ENCODE measurements around the gene SOWAHA.
"Not testable (repeated sequence)": the region's sequence is repeated elsewhere in the genome, so short reads cannot be mapped to it uniquely, and the experiment has no call there.

The SOWAHA gene

DNA sequence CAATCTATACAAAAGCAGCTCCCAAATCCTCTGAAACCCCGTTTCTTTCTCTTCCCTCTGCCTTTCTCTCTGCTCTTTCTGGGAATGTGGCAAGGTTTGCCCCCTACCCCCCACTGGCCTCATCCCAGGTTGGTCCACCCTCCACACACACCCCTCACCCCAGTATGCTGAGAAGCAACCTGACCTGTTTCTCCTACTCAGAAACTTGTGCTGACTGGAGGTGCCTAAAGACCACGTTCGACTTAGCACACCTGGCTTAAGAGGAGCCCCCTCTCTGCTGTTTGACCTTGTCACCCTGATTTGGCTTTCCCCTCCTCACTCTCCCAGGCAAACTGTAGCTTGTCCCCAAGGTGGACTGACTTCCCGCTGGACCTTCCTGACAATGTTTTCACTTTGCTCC is 35.0 kb upstream of the SOWAHA start:
- no peak for FAIRE-seq

DNA sequence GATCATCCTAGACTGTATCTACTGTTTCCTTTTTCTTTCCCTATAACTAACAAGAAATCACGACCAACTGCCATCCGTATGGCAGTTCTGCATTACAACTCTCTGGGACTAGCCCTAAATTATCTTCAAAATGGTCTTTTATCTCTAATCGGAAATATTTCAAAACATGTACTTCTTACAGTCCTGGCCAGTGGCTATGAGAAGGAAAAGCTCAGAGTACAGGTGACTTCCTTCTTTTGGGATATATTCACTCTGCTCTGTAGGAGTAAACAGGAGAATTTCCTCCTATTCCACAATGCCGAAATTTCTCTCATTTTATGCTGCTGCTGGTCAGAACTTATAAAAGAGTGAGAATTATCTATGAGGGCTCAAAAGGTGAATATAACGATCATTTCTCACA is 34.2 kb upstream of the SOWAHA start:
- FAIRE-seq: no peak

DNA sequence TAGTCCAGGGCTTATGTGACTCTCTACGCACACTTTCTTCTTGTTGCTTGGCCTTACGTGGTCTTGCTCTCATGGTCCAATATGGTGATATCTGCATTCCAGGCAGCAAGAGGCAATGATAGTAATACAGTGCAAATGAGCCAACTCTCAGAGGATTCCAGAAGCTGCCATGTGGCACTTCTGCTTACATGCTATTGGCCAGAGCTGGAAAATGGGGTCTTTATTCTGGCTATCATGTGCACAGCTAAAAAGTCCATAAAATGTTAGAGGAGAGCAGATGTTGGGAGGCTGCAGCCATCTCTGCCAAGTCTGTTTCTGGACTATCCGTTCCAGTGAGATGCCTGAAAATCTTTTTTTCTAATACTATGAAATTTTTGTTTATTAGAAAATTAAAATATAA is 33.1 kb upstream of the SOWAHA start:
- FAIRE-seq: no peak

DNA sequence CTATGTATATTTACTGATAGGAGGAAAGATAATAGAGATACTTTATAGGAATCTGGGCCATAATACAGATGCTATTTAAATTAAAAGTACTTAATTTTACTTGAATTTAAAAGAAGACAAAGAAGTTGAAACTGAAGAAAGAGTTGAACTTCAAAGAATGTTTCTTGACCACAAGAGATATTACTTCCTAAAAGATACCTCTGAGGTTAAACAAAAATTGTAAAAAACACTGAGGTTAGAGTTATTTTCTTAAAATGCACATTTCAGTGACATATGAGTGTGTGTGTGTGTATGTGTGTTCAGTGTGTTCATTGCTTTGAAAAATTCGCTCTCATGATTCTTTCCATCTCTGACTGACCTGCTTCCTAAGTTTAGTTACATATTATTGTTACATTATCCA is 32.5 kb upstream of the SOWAHA start:
- no peak for FAIRE-seq

DNA sequence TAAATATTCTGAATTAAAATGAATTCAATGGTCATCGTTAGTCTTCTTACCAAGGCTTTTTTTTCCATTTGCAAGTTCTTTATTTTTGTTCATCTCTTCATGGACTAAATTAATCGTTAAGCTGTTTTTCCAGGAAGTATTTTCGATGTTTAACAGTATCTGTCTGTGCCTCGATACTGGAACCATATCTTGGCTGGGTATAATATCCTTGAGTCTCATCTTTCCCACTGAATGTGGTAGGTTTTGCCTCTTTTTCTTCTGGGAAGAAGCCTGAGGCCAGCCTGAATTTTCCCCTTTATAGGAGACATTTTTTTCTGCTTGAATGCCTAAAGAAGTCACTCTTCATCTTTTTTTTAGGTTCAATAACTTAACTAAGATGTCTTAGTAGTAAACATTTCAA is 32.1 kb upstream of the SOWAHA start:
- FAIRE-seq: no peak

DNA sequence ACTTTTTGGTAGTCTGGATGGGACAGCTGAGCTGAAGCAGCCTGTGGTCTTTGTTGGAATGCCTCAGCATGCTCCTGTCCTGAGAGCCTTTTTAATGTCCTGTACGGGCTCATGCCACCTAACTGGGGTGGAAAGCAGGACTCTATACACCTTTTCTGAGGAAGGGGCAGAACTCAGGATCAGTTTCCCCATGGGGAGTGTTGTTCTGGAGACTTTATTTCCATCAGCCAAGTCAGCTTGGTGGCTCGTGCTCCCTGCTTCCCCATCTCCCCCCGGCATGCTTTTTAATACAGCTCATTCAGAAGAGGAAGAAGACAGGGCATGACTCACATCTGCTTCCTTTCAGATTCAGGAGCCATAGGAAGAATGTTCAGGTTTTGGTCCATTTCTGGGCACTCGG is 31.0 kb upstream of the SOWAHA start:
- FAIRE-seq: no peak

DNA sequence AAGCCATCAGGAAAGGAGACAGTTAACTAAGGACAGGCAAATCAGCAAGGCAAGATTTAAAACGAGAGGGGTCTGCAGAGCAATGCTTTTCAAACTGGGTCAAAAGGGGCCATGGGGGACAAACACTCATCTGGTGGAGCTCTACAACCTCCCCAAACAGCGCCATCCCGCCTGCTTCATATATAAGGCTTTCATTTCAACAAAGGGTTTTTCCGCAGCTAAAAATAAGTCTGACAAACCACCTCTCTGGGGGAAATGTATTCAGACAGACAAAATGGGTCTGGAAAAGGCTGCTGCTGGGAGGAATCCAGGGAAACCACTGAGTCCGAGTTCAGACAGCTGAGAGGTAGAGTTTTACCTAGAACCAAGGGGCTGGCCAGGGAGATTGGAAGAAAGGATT is 27.7 kb upstream of the SOWAHA start:
- no peak for FAIRE-seq

DNA sequence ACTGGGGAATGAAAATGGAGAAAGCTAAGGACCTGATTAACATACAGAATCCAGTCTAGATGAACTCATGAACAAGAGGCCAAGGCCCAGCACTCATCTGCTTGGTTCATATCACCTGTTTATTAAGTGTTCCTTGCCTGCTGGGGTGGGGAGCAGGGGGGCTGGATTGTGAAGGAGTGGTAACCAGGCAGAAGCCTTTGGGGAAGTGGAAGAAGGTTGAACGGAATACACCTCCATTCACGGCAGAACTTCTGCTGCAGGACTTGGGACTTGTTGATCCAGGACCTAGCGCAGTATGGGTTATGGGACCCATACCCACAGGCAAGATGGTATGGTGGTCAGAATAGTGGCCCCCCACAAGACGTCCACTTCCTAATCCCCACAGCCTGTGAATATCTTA is 27.2 kb upstream of the SOWAHA start:
- no peak for FAIRE-seq

DNA sequence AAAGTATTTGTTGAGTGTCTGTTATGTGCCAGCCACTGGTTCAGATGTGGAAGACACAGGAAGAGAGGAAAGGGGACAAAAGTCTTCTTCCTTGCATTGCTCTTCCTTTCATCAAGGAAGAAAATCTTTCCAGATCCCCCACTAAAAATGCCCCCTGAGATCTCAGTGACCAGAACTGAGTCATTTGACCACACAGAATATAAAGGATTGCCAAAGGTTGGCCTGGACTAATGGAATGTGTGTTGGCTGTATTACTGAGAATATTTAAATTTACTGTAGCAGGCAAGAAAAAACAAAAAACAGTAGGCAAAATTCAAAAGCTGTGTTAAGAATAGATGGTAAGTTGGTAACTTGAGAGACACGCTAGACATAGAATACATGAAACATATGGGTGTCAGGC is 26.0 kb upstream of the SOWAHA start:
- FAIRE-seq: no peak

DNA sequence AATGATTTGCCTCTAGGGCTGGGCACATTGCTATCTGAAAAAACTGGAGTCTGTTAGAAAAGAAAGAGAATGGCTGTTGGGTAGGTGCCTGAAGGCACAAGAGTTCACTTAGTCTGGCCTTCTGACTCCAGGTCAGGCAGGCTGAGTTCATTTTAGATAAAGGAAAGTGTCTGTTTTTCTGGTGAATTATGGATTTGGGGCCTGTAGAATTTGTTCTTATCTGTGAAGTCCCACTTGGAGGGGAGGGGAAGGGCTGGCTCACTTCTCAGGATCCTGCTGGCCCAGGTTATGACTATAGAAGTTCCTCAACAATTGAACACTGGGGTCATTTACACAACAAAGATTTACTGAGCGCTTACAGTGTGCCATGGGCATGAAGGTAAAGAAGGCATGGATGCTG is 24.6 kb upstream of the SOWAHA start:
- no peak for FAIRE-seq

DNA sequence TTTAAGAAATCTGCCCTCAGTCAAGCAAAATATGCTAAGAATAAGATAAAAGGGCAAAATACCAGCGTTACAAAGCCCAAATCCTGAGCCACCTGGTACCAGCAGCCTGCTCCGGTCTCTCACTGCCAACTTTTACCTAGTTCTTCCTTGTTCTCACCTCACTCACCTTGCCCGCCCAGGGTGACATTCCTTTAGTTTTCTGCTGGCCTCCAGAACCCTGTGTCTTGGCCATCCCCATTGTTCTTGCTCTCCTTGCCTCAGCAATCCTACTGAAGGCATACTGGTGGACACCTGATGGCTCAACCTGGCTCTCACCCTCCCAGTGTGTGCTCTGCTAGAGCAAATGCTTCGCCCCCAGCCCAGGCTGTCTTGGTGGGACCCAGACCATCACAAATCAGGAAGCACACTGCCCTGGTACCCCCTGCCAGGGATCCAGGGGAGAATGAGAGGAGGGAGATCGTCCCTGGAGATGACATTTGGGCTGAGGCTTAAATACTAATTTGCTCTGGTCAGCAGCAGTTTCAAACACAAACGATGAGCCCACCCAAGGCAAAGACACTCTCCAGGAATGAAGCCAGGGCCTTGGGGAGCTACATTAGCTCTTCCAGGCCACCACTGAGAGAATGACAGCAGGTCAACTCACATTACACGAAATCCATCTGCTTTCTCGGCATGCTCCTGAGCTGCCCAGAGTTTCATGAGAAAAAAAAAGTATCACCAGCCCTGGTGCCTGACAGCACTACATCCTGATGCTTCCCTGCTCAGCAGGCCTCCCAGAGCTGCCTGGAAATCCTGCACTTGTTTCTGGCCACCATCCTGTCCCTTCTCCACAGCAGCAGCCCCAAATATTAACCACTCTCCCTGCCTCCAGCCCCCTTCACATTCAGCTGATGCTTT is 23.9 kb upstream of the SOWAHA start:
- no peak for FAIRE-seq

DNA sequence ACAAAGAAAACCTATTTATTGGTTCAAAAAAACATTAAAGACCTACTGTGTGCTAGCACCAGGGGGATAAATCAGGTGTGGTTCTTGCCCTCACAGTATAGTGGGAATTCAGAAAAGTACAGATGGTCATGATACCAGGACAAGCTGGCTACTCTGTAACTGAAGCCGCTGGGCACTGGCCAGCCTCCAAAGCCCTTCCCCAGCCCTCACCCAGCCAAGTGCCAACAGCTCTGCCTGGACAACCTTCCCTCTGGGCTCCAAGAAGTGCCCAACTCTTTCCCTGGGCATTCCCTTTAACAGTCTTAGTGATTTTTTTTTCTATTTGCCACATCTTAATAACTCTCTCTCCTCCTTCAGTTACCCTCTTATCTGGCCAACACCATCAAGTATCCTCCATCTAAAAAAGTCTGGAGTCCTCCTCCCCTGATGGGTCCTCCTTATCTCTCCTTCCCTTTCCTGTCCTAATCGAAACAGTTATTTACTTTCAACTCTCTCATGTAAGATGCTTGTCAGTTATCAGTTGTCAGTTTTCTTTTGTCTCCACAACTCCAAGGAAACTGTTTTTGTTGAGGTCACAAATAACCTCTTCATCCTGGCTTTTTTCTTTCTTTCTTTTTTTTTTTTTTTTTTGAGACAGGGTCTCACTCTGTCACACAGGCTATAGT is 22.8 kb upstream of the SOWAHA start:
- no peak for FAIRE-seq

DNA sequence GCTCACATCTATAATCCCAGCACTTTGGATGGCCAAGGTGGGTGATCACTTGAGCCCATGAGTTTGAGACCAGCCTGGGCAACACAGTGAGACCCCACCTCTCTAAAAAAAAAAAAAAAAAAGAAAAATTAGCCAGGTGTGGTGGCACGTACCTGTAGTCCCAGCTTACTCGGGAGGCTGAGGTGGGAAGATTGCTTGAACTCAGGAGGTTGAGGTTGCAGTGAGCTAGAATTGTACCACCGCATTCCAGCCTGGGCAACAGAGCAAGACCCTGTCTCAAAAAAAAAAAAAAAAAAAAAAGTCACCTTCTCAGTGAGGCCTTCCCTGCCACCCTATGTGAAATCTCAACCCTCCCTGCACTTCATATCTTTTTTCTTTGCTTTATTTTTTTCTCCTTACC is 22.1 kb upstream of the SOWAHA start:
- no peak for FAIRE-seq

DNA sequence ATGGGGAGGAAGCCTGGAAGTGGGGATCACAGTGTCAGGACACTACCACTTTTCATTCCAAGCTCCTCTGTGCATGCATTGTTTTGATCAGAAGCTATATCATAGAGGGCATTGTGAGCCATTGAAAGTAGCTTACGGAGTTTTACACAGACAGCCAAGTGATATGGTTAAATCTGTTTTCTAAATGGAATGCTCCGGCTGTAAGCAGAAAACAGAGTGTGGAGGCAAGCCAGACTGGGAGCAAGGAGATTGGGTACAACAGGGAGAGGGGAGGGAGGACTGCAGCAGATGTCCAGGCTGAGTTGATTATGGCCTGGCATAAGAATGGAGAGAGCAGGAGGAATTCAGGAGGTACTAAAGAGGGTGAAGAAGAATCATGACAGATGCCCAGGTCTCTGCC is 15.5 kb upstream of the SOWAHA start:
- no peak for FAIRE-seq

DNA sequence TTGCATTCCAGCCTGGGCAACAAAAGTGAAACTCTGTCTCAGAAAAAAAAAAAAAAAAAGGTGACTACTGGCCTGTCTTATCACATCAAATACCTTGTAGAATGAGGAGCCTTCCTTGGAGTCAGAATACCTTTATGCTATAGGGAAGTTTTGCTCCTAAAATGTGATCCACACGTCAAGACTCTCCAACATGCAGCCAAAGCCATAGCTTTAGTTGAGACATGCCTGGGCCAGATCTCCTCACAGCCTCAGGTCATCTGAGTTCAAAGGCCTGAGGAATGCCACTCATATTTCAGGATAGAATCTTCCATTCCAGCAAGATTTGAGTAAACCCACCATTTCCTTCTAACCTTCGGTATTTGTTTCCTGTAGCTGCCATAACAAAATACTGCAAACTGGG is 13.7 kb upstream of the SOWAHA start:
- no peak for FAIRE-seq

DNA sequence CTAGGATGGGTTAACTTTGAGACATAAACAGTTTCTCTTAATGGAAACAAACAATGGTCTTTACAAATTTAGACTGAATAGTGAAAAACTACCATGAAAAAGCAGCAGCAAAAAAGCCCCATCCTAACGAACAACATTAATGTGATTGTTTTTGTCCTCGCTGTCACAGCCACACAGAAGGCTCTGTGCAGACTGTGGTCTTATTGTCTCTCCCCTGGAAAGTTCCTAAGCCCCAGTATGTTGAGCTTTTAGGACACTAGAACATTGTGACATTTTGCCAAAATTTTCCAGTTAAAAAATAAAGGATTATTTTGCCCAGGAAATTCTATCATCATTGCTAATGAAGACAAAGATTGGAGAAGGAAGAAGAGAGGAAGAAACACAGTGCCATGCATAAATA is 12.6 kb upstream of the SOWAHA start:
- FAIRE-seq: no peak

DNA sequence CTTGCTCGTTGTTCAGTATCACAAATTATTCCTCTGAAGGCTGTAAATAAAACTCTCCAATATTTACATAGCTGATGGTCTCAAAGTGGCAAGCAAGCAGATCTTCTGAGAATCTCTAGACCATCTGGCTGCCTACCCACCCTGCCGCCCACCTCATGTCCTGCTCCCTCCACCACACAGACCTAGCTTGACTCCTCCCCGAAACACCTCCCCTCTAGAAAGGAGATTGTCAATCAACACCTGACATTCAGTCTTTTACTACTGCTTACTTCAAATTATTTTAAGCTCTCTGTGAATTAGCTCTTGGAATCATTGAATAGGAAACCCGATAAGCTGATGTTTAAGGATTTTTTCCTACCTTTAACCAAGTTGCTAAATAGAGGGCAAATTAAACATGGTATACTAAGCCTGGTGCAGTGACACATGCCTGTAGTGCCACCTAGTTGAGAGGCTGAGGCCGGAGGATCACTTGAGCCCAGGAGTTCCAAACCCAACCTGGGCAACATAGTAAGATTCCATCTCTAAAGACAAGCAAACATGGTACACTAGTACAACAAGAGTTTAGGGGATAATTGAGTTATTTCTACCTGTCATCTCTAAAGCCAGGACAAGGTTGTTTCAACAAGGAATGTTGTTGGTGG is 10.9 kb upstream of the SOWAHA start:
- FAIRE-seq: no peak

DNA sequence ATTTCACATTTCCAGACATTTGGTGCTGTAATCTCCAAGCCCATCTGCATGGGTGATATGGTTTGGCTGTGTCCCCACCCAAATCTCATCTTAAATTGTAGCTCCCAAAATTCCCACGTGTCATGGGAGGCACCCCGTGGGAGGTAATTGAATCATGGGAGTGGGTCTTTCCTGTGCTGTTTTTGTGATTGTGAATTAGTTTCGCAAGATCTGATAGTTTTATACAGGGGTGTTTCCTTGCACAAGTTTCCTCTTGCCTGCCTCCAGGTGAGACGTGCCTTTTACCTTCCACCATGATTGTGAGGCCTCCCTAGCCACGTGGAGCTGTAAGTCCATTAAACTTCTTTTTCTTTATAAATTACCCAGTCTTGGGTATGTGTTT is 10.4 kb upstream of the SOWAHA start:
- not testable (repeated sequence) for FAIRE-seq

DNA sequence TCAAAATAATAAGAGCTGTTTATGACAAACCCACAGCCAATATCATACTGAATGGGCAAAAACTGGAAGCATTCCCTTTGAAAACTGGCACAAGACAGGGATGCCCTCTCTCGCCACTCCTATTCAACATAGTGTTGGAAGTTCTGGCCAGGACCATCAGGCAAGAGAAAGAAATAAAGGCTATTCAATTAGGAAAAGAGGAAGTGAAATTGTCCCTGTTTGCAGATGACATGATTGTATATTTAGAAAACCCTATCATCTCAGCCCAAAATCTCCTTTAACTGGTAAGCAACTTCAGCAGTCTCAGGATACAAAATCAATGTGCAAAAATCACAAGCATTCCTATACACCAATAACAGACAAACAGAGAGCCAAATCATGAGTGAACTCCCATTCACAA is 8.9 kb upstream of the SOWAHA start:
- FAIRE-seq: not testable (repeated sequence)

DNA sequence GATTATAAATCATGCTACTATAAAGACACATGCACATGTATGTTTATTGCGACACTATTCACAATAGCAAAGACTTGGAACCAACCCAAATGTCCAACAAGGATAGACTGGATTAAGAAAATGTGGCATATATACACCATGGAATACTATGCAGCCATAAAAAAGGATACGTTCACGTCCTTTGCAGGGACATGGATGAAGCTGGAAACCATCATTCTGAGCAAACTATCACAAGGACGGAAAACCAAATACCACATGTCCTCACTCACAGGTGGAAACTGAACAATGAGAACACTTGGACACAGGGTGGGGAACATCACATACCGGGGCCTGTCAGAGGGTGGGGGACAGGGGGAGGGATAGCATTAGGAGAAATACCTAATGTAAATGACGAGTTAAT is 7.2 kb upstream of the SOWAHA start:
- not testable (repeated sequence) for FAIRE-seq

DNA sequence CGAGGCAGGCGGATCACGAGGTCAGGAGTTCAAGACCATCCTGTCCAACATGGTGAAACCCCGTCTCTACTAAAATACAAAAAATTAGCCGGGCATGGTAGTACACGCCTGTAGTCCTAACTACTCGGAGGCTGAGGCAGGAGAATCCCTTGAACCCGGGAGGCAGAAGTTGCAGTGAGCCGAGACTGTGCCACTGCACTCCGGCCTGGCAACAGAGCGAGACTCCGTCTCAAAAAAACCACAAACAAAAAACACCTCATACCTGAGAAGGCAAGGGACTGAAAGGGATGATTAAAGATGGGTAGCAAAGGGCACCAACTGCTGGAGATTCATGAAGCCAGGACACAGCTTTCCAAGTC is 6.3 kb upstream of the SOWAHA start:
- not testable (repeated sequence) for FAIRE-seq

DNA sequence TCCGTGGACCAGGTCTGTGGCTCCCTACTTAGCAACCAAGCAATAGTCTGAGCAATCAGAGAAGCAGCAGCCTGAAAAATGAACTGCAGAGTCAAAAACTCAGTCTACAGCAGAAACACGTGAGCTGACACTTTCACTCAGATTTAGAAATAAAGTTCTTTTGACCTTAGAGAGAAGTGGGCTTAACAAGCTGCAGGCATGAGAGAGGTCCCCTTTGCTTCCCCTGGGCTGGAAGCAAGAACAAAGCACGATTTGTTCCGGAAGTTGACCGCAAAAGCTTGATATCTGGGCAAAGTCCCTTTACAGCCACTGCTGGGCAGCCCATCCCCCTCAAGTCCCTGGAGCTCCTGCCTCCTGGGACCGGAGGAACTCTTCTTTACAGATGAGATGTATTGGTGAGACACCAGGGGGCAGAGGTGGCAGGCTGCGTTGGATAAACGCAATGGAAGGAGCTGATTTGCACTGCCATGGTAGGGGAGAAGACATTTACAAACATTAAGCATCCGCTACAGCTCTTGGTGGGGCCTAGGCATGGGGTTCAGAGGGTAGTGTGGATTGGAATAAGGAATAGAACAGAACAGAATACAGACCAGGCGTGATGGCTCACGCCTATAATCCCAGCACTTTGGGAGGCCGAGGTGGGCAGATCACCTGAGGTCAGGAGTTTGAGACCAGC is 5.8 kb upstream of the SOWAHA start:
- FAIRE-seq: no peak

DNA sequence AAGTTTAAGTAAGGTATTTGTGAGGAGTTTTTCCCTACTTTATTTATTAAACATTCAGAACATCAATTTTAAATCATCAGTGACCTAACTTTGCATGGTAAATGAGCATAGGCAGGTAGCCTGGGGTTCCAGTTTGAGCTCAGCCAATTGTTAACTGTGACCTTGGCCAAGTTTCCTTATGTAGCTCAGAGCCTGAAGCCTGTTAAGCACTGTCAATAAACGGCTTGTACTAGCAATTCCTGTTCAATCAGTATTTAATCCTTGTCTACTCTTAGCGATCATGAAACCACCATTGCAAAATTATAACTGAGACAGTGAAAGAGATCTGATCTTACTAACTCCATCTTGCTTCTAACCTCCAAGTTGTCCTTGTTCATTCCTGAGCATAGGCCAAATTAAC is 4.7 kb upstream of the SOWAHA start:
- FAIRE-seq: no peak

DNA sequence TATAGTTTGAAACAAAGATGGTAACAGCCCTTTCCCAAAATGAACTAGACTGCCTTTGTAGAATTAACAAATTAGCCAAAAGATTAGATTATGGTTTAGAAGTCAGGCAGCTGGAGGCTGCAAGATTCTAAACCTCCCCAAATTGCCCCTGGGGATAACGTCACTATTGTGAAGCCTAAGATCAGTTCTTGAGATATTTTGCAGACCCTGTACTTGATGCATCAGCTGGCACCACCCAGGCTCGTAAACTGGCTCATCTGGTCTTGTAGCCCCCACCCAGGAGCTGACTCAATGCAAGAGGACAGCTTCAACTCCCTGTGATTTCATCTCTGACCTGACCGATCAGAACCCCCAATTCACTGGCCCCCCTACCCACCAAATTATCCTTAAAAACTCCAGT is 4.2 kb upstream of the SOWAHA start:
- FAIRE-seq: no peak

Data from A204.1 (cell line).